T47D (cell line): ENCODE measurements around the gene EIF5AL1.
"Not testable (repeated sequence)": the region's sequence is repeated elsewhere in the genome, so short reads cannot be mapped to it uniquely, and the experiment has no call there.

Experiments used
- DNase-seq, 2 experiments: peaks; one replicate each; pipeline versions ENCODE4 v3.0.0 to v3.0.0-alpha.2; 2011 to 2012; ENCODE audit warnings: low read depth in 1 of 2, low spot score in 1 of 2
- JUND ChIP-seq: IDR thresholded peaks from 2 replicates; pipeline ENCODE4 v1.6.1; 2012; ENCODE audit warnings: low read depth
- in situ Hi-C: cut with HindIII; loops from 2 replicates; pipeline ENCODE4 v1.10.0; 2016; ENCODE audit warnings: low sequenced_read_pairs, low pct_unique_long_range_greater_than_20kb

Gene EIF5AL1

DNA sequence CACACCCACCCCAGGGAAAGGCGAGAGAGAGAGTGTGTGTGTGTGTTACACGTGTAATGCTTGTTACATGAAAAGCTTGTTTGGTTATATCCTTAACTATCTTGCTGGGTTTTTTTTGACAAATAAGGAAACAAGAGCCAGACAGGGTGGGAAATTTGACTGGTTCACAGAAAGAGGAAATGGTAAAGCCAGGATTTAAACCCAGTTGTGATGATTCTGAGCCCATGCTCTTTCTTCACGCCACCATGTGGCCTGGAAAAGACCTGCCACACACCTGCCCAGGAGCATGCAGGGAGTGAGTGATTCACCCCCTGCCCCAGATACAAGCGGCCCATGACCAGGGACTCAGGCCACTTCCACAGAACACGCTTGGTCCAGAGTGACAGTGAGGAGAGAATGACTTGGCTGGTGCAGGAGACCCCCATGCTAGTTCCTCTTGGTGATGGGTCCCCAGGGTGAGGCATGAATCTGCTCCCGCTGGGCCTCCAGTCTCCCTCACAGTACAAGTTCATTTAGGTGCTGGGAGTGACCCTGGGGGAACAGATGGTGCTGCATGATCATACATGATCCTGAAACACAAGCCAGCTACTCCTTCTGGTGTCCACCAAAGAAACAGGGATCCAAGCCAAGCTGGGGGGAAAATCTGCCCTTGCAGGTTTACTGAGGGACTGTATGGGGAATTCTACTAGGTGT, 21.0 kb upstream of the EIF5AL1 start:
- in situ Hi-C loops, result no loop called here
- peak in 1 of 2 experiments; percentile 33 for DNase-seq
- no peak for TF ChIP-seq JUND

DNA sequence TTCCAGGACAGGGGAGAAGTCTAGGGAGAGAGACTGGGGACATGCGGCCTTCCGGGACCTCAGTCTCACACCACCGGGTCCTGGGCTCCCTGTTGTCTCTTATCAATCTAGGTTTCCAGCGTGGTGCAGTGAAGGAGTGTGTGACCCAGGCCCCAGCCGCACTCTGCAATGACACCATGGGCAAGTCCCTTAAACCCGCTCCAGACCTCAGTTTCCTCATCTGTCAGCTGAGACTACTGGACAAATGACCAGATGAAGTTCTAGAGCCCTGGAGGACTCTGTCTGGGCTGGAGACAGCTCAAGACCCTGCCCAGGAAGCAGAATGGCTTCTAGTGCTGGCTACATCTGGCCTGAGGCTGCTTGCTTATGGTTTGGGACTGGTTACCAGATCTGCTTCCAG, 20.1 kb upstream of the EIF5AL1 start:
- no peak for DNase-seq
- in situ Hi-C loops, result no loop called here
- TF ChIP-seq JUND, result no peak

DNA sequence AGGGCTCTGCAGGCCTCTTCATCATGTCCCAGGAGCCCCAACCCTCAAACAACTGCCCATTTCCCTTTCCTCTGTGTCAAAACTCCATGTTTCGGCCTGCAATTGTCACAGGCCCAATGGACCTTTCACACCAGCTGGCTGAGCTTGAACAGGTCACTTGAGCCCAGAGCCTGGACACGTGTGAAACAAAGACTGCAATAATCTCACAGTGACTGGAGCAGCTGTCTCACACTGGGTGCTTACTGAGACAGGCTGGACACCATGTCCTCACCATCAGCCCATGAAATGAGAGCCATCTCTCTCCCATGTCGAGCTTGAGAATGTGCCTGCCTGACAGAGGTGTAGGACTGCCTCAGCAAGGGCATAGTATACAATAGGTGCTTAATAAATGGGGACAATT, 19.5 kb upstream of the EIF5AL1 start:
- in situ Hi-C loops, result no loop called here
- no peak for DNase-seq
- TF ChIP-seq JUND, result no peak

DNA sequence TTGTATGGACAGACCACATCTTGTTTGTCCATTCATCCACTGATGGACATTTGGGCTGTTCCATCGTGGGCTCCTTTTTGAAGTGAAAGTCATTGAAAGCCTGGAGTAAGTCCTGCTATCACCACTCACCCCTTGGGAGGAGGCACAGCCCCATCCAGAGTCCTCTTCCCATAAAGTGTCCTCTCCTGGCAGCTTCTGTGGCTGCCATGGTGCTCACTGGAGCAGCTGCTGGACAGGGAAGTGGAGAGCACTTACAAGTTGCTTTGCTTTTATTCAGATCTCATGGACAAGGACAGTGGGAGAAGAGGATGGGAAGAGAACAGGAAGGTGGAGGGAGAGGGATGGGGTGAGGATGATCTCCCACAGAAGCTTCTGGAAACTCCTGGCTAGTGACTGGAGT, 18.5 kb upstream of the EIF5AL1 start:
- no peak for DNase-seq
- in situ Hi-C loops, result no loop called here
- TF ChIP-seq JUND, result no peak

DNA sequence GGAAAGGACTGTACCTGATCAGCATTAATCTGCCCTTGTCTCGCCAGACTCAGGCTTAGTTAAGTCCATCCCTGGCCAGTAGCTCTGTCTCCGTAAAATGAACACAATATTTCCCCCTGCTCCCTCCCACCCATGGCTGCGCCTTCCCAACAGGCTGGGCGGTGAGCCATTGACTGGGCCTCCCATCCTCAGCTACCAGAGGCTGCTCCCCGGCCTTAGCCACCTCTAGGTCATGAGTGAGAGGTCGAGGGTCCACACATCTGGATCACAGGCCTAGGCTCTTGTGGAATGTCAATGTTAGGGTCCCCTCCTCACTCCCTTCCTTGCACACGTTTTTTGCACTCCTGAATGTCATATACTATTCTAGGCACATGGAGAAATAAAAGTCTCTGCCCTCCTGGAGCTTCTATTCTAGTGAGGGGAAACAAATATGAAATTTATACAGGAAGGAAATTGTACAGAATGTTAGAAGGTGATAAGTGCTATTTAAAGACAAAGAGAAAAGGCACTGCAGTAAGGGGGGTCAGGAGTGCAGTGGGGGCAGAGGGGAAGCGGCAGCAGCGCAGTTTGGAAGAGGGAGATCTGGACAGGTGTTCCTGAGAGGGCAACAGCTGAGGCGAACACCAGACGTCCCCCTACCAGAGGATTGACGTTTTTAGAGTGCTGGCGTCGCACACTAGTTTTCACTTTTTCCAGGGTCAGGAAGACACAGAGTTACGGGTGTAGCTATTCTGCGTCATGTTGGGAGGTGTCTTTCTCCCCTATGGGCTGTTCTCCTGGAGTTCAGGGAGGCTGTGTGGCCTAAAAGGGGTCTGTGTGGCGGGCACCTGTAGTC, 17.2 kb upstream of the EIF5AL1 start:
- TF ChIP-seq JUND, result no peak

DNA sequence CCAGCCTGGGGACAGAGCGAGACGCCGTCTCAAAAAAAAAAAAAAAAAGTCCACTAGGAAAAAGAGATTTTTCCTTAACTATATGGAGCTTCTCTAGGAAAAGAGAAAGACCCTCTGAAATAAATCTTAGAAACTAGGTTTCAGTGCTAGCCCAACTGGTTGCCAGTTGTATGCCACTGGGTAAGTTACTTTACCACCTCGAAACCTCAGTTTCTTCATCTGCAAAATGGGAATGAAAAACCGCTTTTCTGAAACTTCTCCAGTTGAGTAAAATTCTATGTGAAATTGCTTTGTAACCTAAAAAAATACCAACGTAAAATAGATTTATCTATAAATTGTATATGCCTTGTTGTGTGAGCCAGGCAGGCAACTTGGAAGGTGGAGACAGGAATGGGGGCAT, 16.5 kb upstream of the EIF5AL1 start:
- in situ Hi-C loops, result no loop called here
- no peak for TF ChIP-seq JUND
- DNase-seq, result no peak

More for the DNA sequence above, 17.2 kb upstream of the EIF5AL1 start:
- in situ Hi-C loops, result no loop called here
- DNase-seq, result no peak

DNA sequence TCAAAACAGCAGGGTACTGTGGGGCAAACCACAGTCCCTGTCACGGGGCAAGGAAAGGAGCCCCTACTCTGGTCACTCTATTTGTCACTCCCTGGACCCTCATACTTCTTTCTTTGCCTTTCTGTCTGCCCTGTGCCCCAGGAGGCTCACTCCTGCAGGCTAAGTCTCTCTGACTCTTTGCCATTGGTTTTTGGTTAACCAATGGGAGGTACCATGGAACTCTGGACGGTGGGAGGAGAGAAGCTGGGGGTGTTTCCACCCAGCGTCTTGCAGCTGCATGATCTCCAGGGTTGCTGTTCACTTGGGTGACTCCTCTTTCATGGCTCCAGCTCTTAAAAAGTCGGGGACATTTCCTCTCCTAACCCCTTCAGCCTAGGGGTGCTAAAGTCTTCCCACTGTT, 15.4 kb upstream of the EIF5AL1 start:
- TF ChIP-seq JUND, result no peak
- DNase-seq, result no peak
- in situ Hi-C loops, result no loop called here

DNA sequence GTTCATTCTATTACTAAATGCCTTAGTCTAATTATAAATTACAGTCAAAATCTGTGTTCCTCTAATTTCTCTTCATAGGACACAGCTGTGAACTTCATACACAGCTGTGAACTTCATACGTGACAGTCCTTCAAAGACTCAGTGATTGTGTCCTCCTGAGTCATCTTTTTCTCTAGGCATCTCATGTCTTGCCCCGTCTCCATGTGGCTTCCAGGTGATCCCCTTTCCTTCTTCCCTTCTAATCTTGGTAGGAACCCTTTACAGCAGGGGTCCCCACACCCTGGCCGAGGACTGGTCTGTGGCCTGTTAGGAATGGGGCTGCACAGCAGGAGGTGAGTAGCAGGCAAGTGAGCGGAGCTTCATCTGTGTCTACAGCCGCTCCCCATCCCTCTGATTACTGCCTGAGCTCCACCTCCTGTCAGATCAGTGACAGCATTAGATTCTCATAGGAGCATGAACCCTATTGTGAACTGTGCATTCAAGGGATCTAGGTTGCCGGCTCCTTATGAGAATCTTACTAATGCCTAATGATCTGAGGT, 14.0 kb upstream of the EIF5AL1 start:
- no peak for TF ChIP-seq JUND
- no peak for DNase-seq
- in situ Hi-C loops, result no loop called here

DNA sequence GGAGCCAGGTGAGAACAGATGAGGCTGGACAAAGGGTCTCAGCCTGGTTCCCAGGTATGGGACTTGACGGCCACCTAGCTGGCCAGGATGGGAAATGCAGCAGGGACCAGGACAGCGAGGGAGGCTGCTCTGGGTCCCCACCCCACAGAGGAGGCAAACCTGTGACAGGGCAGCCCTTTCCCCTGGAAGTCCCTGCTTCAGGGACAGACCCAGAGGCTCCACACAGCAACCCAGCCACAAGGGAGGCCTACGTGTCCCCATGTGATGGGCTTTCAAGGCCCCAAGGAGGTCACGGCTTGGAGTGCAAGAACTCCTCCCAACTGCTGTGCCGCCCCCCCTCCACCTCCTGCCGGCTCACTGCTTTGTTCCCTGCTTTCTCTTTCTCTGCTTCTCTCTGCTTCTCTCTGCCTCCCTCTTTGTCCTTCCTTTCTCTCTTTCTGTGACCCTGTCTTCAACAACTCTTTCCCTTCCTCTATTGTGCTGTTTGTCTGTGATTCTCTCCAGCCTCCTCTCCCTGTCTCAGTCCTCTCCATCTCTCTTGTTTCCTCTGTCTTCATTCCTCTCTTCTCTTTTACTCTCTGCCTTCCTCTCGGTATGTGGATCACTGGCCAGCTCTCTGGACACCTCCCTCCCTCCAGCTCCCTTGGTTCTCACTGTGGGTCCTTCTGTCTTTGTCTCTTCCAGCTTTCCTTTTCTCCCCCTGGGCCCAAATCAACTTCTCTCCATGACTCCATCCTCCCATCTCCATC, 9.6 kb upstream of the EIF5AL1 start:
- peak in 1 of 2 experiments; percentile 56 for DNase-seq
- in situ Hi-C loops, result no loop called here
- TF ChIP-seq JUND, result no peak

DNA sequence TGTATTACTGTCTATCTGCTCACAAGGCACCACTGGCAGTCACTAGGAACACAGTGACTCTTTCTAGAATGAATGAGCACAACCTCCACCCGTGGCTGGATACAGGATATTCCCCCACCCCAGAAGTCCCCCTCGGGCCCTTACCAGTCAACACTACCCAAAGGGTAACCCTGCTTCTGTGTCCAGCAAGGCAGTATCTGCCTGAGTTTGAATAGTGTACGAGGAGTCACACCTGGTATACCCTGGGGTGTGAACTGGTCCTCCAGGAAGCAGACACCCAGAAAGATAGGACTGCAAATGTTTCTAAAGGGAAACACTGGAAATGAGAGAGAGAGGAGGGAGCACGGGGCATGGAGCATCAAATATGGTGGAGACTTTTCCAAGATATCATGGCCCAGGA, 8.5 kb upstream of the EIF5AL1 start:
- in situ Hi-C loops, DNase-seq: not testable (repeated sequence)

DNA sequence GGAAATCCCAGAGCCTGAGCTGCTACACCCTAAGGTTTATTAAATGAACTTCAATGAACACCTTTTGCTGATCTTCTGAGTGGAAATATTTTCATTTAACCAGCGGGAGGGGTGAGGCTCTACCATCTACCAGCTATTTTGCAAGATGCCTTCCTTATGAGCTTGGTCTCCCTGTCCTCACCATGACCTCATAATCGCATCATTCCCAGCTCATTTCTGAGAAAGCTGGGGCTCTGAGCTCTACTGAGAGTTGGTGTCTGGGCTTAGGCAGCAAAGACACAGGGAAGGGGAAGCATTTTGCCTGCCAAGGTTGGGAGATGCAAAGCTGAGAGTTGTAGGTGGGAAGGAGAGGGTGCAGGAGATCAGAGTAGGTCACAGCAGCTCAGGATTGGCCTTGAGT, 7.8 kb upstream of the EIF5AL1 start:
- in situ Hi-C loops, DNase-seq: not testable (repeated sequence)

DNA sequence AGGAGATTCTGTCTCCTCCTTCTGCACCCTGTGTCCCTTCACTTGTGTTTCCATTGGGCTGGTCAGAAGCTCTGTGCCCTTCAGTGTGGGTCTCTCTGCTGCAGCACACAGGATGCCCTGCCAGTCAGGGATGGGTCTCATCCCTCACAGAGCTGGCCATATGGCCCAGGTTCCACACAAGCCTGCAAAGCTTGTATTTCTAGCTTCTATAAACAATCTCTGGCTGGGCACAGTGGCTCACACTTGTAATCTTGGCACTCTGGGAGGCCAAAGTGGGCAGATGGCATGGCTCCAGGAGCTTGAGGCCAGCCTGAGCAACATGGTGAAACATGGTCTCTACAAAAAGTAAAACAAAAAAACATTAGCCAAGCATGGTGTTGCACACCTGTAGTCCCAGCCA, 7.0 kb upstream of the EIF5AL1 start:
- in situ Hi-C loops, DNase-seq: not testable (repeated sequence)

DNA sequence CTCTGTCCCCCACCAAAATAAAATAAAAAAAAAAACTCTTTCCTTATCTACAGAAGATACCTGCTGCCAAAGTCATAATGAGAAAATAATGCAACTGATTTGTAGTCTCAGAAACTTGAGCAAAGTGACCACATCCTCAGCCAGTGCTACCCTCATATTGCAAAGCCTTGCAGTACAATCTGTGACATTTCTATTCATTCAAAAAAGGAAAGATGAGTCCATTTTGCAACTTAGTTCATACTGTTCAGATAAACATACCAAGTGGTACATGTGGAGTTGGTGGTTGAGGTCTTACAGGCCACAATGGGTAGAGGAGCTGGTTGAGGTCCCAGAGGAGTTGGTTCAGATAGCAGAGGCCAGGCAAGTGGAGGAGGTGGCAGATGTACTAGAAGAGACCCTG, 6.5 kb upstream of the EIF5AL1 start:
- no peak for DNase-seq
- in situ Hi-C loops, result no loop called here
- TF ChIP-seq JUND, result no peak
